Measurements from ENCODE around the gene PRKCH.

Gene PRKCH

GRCh38 chr14:61372379-61372778 lies 51.0 kb downstream of the PRKCH start:
- no peaks in the 10 kb centered on the region for H4K20me1 ChIP-seq (ENCODE audit: low read depth, low read length)
- H3K4me3 ChIP-seq (ENCODE audit: insufficient read depth, low read length, poor library complexity, severe bottlenecking) = no peak overlapping the region
- H3K9me2 ChIP-seq (replicated peaks; ENCODE audit: insufficient read depth, low read length) = no peaks in the 10 kb centered on the region
- no peak overlapping the region for H3K27ac ChIP-seq (ENCODE audit: low read depth, low read length)
- H3K27me3 ChIP-seq (ENCODE audit: low read length) = no peaks in the 10 kb centered on the region
- H3K79me2 ChIP-seq (ENCODE audit: insufficient read depth, low read length) = no peaks in the 10 kb centered on the region
- no peak overlapping the region for H3K9ac ChIP-seq (ENCODE audit: low read length)
- peaks cover 8% of the 10 kb centered on the region; the same call in 1 of the 2 replicates for H3K9me3 ChIP-seq (ENCODE audit: insufficient read depth, low read length)
- no peak overlapping the region for H3K4me2 ChIP-seq (ENCODE audit: low read depth, low read length, poor library complexity, severe bottlenecking)
- H2AFZ ChIP-seq (ENCODE audit: low read depth, low read length, severe bottlenecking) = no peak overlapping the region
- no peak for TF ChIP-seq CTCF (IDR thresholded peaks at IDR 0.05; ENCODE audit: insufficient read depth, low read length, poor library complexity, severe bottlenecking)
- no peak for TF ChIP-seq EZH2phosphoT487 (conservative IDR thresholded peaks at IDR 0.05; ENCODE audit: low read length)
- H3F3A ChIP-seq (ENCODE audit: insufficient read depth) = no peaks in the 10 kb centered on the region
- no peaks in the 10 kb centered on the region for H3K36me3 ChIP-seq (ENCODE audit: low read length)

- H4K20me1 ChIP-seq (ENCODE audit: low read depth, low read length) = no peaks in the 10 kb centered on the region
- H3K36me3 ChIP-seq (ENCODE audit: low read length) = no peaks in the 10 kb centered on the region
- H3K9ac ChIP-seq (ENCODE audit: low read length) = no peak overlapping the region
- no peaks in the 10 kb centered on the region for H3K27me3 ChIP-seq (ENCODE audit: low read length)
- no peak overlapping the region for H3K4me3 ChIP-seq (ENCODE audit: insufficient read depth, low read length, poor library complexity, severe bottlenecking)
- H3K27ac ChIP-seq (ENCODE audit: low read depth, low read length) = no peak overlapping the region
- no peaks in the 10 kb centered on the region for H3K79me2 ChIP-seq (ENCODE audit: insufficient read depth, low read length)
- no peak overlapping the region for H3K4me2 ChIP-seq (ENCODE audit: low read depth, low read length, poor library complexity, severe bottlenecking)
- H3K9me2 ChIP-seq (replicated peaks; ENCODE audit: insufficient read depth, low read length) = no peaks in the 10 kb centered on the region
- TF ChIP-seq CTCF (IDR thresholded peaks at IDR 0.05; ENCODE audit: insufficient read depth, low read length, poor library complexity, severe bottlenecking) (no peak), EZH2phosphoT487 (conservative IDR thresholded peaks at IDR 0.05; ENCODE audit: low read length) (no peak)
- H2AFZ ChIP-seq (ENCODE audit: low read depth, low read length, severe bottlenecking) = no peak overlapping the region
- H3F3A ChIP-seq (ENCODE audit: insufficient read depth) = no peaks in the 10 kb centered on the region
- H3K9me3 ChIP-seq (ENCODE audit: insufficient read depth, low read length) = peaks cover 8% of the 10 kb centered on the region; the same call in 1 of the 2 replicates
Measured at GRCh38 chr14:61372842-61373555, 51.6 kb downstream of the PRKCH start.

- Histone ChIP-seq H3K36me3 (ENCODE audit: low read length) (no peaks in the 10 kb centered on the region), H3F3A (ENCODE audit: insufficient read depth) (no peaks in the 10 kb centered on the region), H3K9me3 (ENCODE audit: insufficient read depth, low read length) (peaks cover 8% of the 10 kb centered on the region; the same call in 1 of the 2 replicates), H3K79me2 (ENCODE audit: insufficient read depth, low read length) (no peaks in the 10 kb centered on the region), H3K4me2 (ENCODE audit: low read depth, low read length, poor library complexity, severe bottlenecking) (no peak overlapping the region), H3K27me3 (ENCODE audit: low read length) (no peaks in the 10 kb centered on the region), H3K9me2 (replicated peaks; ENCODE audit: insufficient read depth, low read length) (no peaks in the 10 kb centered on the region), H3K27ac (ENCODE audit: low read depth, low read length) (no peak overlapping the region), H2AFZ (ENCODE audit: low read depth, low read length, severe bottlenecking) (no peak overlapping the region), H3K9ac (ENCODE audit: low read length) (no peak overlapping the region), H3K4me3 (ENCODE audit: insufficient read depth, low read length, poor library complexity, severe bottlenecking) (no peak overlapping the region), H4K20me1 (ENCODE audit: low read depth, low read length) (no peaks in the 10 kb centered on the region)
- no peak for TF ChIP-seq CTCF (IDR thresholded peaks at IDR 0.05; ENCODE audit: insufficient read depth, low read length, poor library complexity, severe bottlenecking)
Measured at GRCh38 chr14:61374284-61374683, 52.9 kb downstream of the PRKCH start.

Measured in SU-DHL-6 (cell line).